HEK293 (cell line): ENCODE measurements around the gene SIK3.

Experiments used
- CTCF ChIA-PET: fragments of 350-600 bp; formaldehyde crosslinking; extraction: SDS; loops from one replicate; lab custom pipeline; 2021; ENCODE audit warnings: antibody characterized with exemption; lab: Yijun Ruan, JAX
- POLR2A ChIA-PET: fragments of 300-600 bp; formaldehyde crosslinking; extraction: SDS; loops from one replicate; lab custom pipeline; 2020; ENCODE audit warnings: antibody characterized with exemption, inconsistent platforms; lab: Yijun Ruan, JAX
- H3K27ac ChIP-seq: fragments of 200-500 bp; sonication (Bioruptor generic); 2 replicates; pipeline ENCODE4 v1.5.1; 2014; ENCODE audit warnings: low read depth, low read length, control low read depth, inconsistent platforms; ENCODE audit errors: extremely low read depth
- H3K36me3 ChIP-seq, 2 experiments: fragments of 200-500 bp in 1 of 2; sonication (Bioruptor generic) in 1 of 2; 1 replicate in 1 of 2; 2 replicates in 1 of 2; pipeline ENCODE4 v1.5.1; 2014 to 2017; ENCODE audit warnings: inconsistent platforms in 2 of 2, low read length in 2 of 2; ENCODE audit not compliant: control insufficient read depth in 2 of 2, insufficient read depth in 1 of 2
- H3K4me1 ChIP-seq: fragments of 200-500 bp; sonication (Bioruptor generic); 2 replicates; pipeline ENCODE4 v1.5.1; 2014; ENCODE audit warnings: mild to moderate bottlenecking, low read length, inconsistent platforms; ENCODE audit not compliant: control insufficient read depth, insufficient read depth
- H3K4me3 ChIP-seq: 2 replicates; pipeline ENCODE4 v1.5.1; 2011; ENCODE audit warnings: low read depth, mild to moderate bottlenecking, control low read depth, low read length, moderate library complexity
- H3K9me3 ChIP-seq: fragments of 200-500 bp; sonication (Bioruptor generic); 2 replicates; pipeline ENCODE4 v1.5.1; 2014; ENCODE audit warnings: low read depth, low read length, inconsistent platforms; ENCODE audit not compliant: control insufficient read depth, insufficient read depth
- FEZF1 ChIP-seq: fragments of 450-650 bp; formaldehyde crosslinking; IDR thresholded peaks from 2 replicates; pipeline ENCODE4 v1.5.1; 2016; ENCODE audit warnings: missing biosample characterization, missing genetic modification characterization
- GLI2 ChIP-seq: fragments of 450-650 bp; formaldehyde crosslinking; IDR thresholded peaks from 2 replicates; pipeline ENCODE4; 2017; ENCODE audit warnings: missing biosample characterization, missing genetic modification characterization, low read depth, borderline replicate concordance
- HOXA7 ChIP-seq: sonication (generic); formaldehyde crosslinking; IDR thresholded peaks from 2 replicates; pipeline ENCODE4 v1.8.1; 2022; ENCODE audit warnings: missing genetic modification reagents, borderline replicate concordance
- PRDM1 ChIP-seq: fragments of 450-650 bp; formaldehyde crosslinking; IDR thresholded peaks from 2 replicates; pipeline ENCODE4; 2016; ENCODE audit warnings: missing biosample characterization, missing genetic modification characterization
- SP3 ChIP-seq: fragments of 450-650 bp; formaldehyde crosslinking; IDR thresholded peaks from 2 replicates; pipeline ENCODE4 v1.5.1; 2016; ENCODE audit warnings: missing biosample characterization, missing genetic modification characterization
- SP7 ChIP-seq: fragments of 450-650 bp; formaldehyde crosslinking; IDR thresholded peaks from 2 replicates; pipeline ENCODE4 v1.5.1; 2016; ENCODE audit warnings: missing biosample characterization, missing genetic modification characterization
- ZBTB48 ChIP-seq: fragments of 450-650 bp; formaldehyde crosslinking; IDR thresholded peaks from 2 replicates; pipeline ENCODE4 v1.5.1; 2016; ENCODE audit warnings: missing biosample characterization, missing genetic modification characterization
- ZEB2 ChIP-seq: fragments of 450-650 bp; formaldehyde crosslinking; IDR thresholded peaks from 2 replicates; pipeline ENCODE4 v1.5.1; 2016; ENCODE audit warnings: missing biosample characterization, missing genetic modification characterization
- ZNF184 ChIP-seq: fragments of 450-650 bp; IDR thresholded peaks from 2 replicates; pipeline ENCODE4 v1.5.1; 2018; ENCODE audit warnings: missing biosample characterization, mild to moderate bottlenecking, missing genetic modification characterization
- ZNF366 ChIP-seq: fragments of 450-650 bp; formaldehyde crosslinking; conservative IDR thresholded peaks from 2 replicates; pipeline ENCODE4 v1.5.1; 2016; ENCODE audit warnings: missing biosample characterization, missing genetic modification characterization
- ZNF394 ChIP-seq: fragments of 450-650 bp; formaldehyde crosslinking; IDR thresholded peaks from 2 replicates; pipeline ENCODE4 v1.5.1; 2016; ENCODE audit warnings: missing biosample characterization, missing genetic modification characterization, mild to moderate bottlenecking, moderate library complexity, borderline replicate concordance
- ZNF521 ChIP-seq: fragments of 450-650 bp; formaldehyde crosslinking; IDR thresholded peaks from 2 replicates; pipeline ENCODE4 v1.5.1; 2017; ENCODE audit warnings: missing biosample characterization, mild to moderate bottlenecking, missing genetic modification characterization
- ZNF629 ChIP-seq: fragments of 450-650 bp; formaldehyde crosslinking; IDR thresholded peaks from 2 replicates; pipeline ENCODE4 v1.5.1; 2017; ENCODE audit warnings: missing biosample characterization, missing genetic modification characterization
- ZNF660 ChIP-seq: fragments of 450-650 bp; IDR thresholded peaks from 2 replicates; pipeline ENCODE4 v1.5.1; 2018; ENCODE audit warnings: missing biosample characterization, mild to moderate bottlenecking, missing genetic modification characterization
- ZNF777 ChIP-seq: fragments of 450-650 bp; formaldehyde crosslinking; IDR thresholded peaks from 2 replicates; pipeline ENCODE4 v1.5.1; 2017; ENCODE audit warnings: missing biosample characterization, missing genetic modification characterization, borderline replicate concordance
- ZNF837 ChIP-seq: fragments of 450-650 bp; formaldehyde crosslinking; IDR thresholded peaks from 2 replicates; pipeline ENCODE4 v1.5.1; 2016; ENCODE audit warnings: missing biosample characterization, missing genetic modification characterization
- ZXDB ChIP-seq: fragments of 450-650 bp; formaldehyde crosslinking; IDR thresholded peaks from 2 replicates; pipeline ENCODE4 v1.5.1; 2016; ENCODE audit warnings: missing biosample characterization, missing genetic modification characterization
- TF ChIP-seq, protein P1 (sequence below): fragments of 450-650 bp; formaldehyde crosslinking; IDR thresholded peaks from 2 replicates; pipeline ENCODE4 v1.5.1; 2016; ENCODE audit warnings: missing biosample characterization, missing genetic modification characterization, borderline replicate concordance
- TF ChIP-seq, protein P2 (sequence below): fragments of 450-650 bp; formaldehyde crosslinking; IDR thresholded peaks from 2 replicates; pipeline ENCODE4 v1.5.1; 2016; ENCODE audit warnings: missing biosample characterization, missing genetic modification characterization
- TF ChIP-seq, protein P3 (sequence below): fragments of 450-650 bp; formaldehyde crosslinking; IDR thresholded peaks from 2 replicates; pipeline ENCODE4 v1.5.1; 2017; ENCODE audit warnings: missing biosample characterization, missing genetic modification characterization
- TF ChIP-seq, protein P4 (sequence below): fragments of 450-650 bp; formaldehyde crosslinking; IDR thresholded peaks from 2 replicates; pipeline ENCODE4 v1.5.1; 2017; ENCODE audit warnings: missing biosample characterization, missing genetic modification characterization

Gene SIK3

GRCh38 chr11:117072517-117073461 is 25.4 kb downstream of the SIK3 start:
- peak; percentile 37; the same call in 1 of the 2 replicates for TF ChIP-seq ZNF366
- TF ChIP-seq ZNF521 (tag by site-specific recombination) = no peak
- 0 out of 2 replicates have a peak, but pooled peaks have one; percentile 23 for TF ChIP-seq GLI2 (tag by site-specific recombination)
- TF ChIP-seq ZNF184 (tag by site-specific recombination) = 0 out of 2 replicates have a peak, but pooled peaks have one; percentile 30
- peak; percentile 74; the same call in 1 of the 2 replicates for TF ChIP-seq PRDM1
- TF ChIP-seq ZNF394 (tag by site-specific recombination) = 0 out of 2 replicates have a peak, but pooled peaks have one; percentile 19
- TF ChIP-seq, protein P1, sequence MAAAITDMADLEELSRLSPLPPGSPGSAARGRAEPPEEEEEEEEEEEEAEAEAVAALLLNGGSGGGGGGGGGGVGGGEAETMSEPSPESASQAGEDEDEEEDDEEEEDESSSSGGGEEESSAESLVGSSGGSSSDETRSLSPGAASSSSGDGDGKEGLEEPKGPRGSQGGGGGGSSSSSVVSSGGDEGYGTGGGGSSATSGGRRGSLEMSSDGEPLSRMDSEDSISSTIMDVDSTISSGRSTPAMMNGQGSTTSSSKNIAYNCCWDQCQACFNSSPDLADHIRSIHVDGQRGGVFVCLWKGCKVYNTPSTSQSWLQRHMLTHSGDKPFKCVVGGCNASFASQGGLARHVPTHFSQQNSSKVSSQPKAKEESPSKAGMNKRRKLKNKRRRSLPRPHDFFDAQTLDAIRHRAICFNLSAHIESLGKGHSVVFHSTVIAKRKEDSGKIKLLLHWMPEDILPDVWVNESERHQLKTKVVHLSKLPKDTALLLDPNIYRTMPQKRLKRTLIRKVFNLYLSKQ (tag by site-specific recombination) = no peak
- 0 out of 2 replicates have a peak, but pooled peaks have one; percentile 32 for TF ChIP-seq ZNF660 (tag by site-specific recombination)
- TF ChIP-seq ZEB2 (tag by site-specific recombination) = peak; percentile 58
- TF ChIP-seq, protein P2, sequence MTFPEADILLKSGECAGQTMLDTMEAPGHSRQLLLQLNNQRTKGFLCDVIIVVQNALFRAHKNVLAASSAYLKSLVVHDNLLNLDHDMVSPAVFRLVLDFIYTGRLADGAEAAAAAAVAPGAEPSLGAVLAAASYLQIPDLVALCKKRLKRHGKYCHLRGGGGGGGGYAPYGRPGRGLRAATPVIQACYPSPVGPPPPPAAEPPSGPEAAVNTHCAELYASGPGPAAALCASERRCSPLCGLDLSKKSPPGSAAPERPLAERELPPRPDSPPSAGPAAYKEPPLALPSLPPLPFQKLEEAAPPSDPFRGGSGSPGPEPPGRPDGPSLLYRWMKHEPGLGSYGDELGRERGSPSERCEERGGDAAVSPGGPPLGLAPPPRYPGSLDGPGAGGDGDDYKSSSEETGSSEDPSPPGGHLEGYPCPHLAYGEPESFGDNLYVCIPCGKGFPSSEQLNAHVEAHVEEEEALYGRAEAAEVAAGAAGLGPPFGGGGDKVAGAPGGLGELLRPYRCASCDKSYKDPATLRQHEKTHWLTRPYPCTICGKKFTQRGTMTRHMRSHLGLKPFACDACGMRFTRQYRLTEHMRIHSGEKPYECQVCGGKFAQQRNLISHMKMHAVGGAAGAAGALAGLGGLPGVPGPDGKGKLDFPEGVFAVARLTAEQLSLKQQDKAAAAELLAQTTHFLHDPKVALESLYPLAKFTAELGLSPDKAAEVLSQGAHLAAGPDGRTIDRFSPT (tag by site-specific recombination) = peak; percentile 57; the same call in 1 of the 2 replicates
- peak; percentile 44; the same call in 1 of the 2 replicates for TF ChIP-seq ZNF629 (tag by site-specific recombination)
- TF ChIP-seq SP7 (tag by site-specific recombination) = peak; percentile 76
- TF ChIP-seq ZNF837 (tag by site-specific recombination) = no peak
- peak; percentile 22; the same call in 1 of the 2 replicates for TF ChIP-seq SP3 (tag by site-specific recombination)
- TF ChIP-seq ZNF777 (tag by site-specific recombination) = no peak
- peak; percentile 22; the same call in 1 of the 2 replicates for TF ChIP-seq ZXDB (tag by site-specific recombination)
- TF ChIP-seq ZBTB48 (tag by site-specific recombination) = no peak
- TF ChIP-seq, protein P3, sequence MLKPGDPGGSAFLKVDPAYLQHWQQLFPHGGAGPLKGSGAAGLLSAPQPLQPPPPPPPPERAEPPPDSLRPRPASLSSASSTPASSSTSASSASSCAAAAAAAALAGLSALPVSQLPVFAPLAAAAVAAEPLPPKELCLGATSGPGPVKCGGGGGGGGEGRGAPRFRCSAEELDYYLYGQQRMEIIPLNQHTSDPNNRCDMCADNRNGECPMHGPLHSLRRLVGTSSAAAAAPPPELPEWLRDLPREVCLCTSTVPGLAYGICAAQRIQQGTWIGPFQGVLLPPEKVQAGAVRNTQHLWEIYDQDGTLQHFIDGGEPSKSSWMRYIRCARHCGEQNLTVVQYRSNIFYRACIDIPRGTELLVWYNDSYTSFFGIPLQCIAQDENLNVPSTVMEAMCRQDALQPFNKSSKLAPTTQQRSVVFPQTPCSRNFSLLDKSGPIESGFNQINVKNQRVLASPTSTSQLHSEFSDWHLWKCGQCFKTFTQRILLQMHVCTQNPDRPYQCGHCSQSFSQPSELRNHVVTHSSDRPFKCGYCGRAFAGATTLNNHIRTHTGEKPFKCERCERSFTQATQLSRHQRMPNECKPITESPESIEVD (tag by site-specific recombination) = 0 out of 2 replicates have a peak, but pooled peaks have one; percentile 31
- TF ChIP-seq HOXA7 = no peak
- peak; percentile 60 for TF ChIP-seq FEZF1
- TF ChIP-seq, protein P4, sequence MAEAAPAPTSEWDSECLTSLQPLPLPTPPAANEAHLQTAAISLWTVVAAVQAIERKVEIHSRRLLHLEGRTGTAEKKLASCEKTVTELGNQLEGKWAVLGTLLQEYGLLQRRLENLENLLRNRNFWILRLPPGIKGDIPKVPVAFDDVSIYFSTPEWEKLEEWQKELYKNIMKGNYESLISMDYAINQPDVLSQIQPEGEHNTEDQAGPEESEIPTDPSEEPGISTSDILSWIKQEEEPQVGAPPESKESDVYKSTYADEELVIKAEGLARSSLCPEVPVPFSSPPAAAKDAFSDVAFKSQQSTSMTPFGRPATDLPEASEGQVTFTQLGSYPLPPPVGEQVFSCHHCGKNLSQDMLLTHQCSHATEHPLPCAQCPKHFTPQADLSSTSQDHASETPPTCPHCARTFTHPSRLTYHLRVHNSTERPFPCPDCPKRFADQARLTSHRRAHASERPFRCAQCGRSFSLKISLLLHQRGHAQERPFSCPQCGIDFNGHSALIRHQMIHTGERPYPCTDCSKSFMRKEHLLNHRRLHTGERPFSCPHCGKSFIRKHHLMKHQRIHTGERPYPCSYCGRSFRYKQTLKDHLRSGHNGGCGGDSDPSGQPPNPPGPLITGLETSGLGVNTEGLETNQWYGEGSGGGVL (tag by site-specific recombination) = 0 out of 2 replicates have a peak, but pooled peaks have one; percentile 13
- TF ChIP-seq, all 188 proteins: peak for 15
- POLR2A ChIA-PET = no interaction called here
- CTCF ChIA-PET = interaction anchor here (0.6 to 1.1 kb wide), 3 partner anchors 11 to 141 kb away, joined by 3 to 6 read pairs (median 3); no protein-coding TSS in a partner anchor
- Histone ChIP-seq H3K4me3 (no peak overlapping the region), H3K9me3 (no peaks in the 10 kb centered on the region), H3K27ac (no peak overlapping the region), H3K4me1 (peaks cover 4% of the 10 kb centered on the region), H3K36me3 (no peaks in the 10 kb centered on the region)
